GM21381 (cell line): ENCODE measurements around the gene CAPN10.

ENCODE experiments used
- ATAC-seq: cut with Tn5 transposase; IDR thresholded peaks from one replicate; pipeline ENCODE4 v1.9.1; 2021; ENCODE audit warnings: mild to moderate bottlenecking, moderate library complexity; ENCODE audit not compliant: unreplicated experiment

CAPN10 gene

GRCh38 chr2:240588669-240589068, 2.1 kb downstream of the CAPN10 start:
- ATAC-seq: no peak

DNA sequence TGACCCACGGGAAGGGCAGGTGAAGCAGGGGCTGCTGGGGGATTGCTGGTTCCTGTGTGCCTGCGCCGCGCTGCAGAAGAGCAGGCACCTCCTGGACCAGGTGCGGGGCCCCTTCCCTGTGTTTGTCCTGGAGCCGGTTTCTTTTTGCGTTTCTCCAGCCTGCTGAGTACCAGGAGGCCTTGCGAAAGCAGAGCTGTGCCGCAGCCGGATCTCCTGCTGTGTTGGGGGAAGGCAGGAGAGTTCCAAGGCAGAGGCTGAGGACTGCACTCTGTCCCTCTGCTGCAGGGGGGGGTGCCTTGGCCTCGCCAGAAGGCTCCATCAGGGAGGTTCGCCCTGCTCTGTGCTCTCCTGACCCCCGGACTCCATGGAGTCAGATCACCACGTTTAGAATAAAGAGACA, 2.8 kb downstream of the CAPN10 start:
- ATAC-seq: no peak

GRCh38 chr2:240589850-240590525, 3.5 kb downstream of the CAPN10 start:
- no peak for ATAC-seq

DNA sequence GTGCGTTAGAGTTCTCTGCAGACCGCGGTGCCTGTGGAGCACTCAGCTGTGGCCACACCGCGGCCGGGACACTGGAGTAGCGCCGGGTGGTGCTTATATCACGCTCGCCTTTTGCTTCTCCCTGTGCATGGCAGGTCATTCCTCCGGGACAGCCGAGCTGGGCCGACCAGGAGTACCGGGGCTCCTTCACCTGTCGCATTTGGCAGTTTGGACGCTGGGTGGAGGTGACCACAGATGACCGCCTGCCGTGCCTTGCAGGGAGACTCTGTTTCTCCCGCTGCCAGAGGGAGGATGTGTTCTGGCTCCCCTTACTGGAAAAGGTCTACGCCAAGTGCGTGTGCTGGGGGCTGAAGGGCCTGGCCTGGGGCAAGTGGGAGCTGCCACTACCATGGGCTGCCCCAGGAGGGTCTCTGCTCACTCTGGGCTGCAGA, 4.2 kb downstream of the CAPN10 start:
- no peak for ATAC-seq

GRCh38 chr2:240591226-240591625, 4.7 kb downstream of the CAPN10 start:
- ATAC-seq: no peak

- ATAC-seq: no peak
These were observed 5.2 kb downstream of the CAPN10 start for GRCh38 chr2:240591784-240592183.

GRCh38 chr2:240593026-240593702, 6.6 kb downstream of the CAPN10 start:
- no peak for ATAC-seq

DNA sequence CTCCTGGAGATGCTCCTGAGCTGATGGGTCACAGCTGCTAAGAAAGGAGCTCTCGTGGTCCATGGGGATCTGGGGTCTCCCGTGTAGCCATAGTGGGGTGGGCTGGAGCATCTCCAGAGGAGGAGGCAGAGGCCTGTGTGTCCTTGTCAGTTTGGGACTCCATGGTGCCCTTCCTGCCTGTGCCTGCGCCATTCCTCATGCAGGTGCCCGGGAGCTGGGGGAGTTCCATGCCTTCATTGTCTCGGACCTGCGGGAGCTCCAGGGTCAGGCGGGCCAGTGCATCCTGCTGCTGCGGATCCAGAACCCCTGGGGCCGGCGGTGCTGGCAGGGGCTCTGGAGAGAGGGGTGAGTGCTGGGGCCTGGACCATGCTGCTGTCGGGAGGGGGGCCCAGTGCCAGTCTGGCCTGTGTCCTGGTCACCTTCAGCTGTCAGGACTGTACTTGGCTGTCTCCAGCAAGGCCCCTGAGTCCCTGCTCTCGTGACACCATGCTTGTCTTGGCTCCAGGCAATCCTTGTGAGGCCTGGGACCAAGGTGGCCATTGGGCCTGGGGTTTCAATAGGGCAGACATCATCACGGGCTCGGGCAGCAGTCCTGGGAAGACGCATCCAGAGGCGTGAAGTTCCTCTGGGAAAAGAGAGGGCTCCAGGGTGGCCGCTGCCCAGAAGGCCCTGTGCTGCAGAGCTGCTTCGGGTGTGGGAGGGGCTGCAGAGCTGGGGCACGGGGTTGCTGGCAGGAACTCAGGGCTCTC, 7.3 kb downstream of the CAPN10 start:
- ATAC-seq: no peak

DNA sequence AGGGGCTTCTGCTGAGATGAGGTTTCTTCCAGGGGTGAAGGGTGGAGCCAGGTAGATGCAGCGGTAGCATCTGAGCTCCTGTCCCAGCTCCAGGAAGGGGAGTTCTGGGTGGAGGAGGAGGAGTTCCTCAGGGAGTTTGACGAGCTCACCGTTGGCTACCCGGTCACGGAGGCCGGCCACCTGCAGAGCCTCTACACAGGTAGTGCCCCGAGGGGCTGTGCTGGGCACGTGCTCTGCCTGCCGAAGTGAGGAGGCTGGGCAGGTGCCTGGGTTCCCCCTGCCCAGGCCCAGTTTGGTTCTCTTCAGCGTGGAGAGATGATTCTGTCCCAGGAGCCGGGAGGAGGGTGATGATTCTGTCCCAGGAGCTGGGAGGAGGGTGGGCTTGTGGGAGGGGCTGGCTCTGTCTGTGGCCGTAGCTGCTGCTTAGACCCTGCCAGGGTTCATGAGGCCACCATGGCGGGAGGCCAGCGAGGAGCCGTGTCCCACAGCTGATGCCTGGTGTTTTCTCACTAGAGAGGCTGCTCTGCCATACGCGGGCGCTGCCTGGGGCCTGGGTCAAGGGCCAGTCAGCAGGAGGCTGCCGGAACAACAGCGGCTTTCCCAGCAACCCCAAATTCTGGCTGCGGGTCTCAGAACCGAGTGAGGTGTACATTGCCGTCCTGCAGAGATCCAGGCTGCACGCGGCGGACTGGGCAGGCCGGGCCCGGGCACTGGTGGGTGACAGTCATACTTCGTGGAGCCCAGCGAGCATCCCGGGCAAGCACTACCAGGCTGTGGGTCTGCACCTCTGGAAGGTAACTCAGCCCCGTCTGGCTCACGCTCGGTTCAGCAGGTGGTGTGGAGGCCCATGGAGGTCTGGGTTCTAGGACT, 8.2 kb downstream of the CAPN10 start:
- ATAC-seq: no peak

GRCh38 chr2:240595381-240596079, 9.0 kb downstream of the CAPN10 start:
- ATAC-seq: no peak

DNA sequence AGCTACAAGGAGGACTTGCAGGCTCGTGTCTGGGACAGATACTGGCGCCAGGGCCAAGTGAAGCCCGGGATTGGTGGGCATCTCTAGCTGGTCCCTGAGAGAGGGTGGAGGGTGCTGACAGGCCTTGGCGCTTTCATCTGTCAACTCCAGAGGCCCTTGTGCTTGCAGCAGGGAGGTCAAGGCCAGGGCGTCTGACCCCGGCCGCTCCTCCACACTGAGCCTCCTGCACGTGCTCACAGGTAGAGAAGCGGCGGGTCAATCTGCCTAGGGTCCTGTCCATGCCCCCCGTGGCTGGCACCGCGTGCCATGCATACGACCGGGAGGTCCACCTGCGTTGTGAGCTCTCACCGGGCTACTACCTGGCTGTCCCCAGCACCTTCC, 9.5 kb downstream of the CAPN10 start:
- ATAC-seq: no peak

DNA sequence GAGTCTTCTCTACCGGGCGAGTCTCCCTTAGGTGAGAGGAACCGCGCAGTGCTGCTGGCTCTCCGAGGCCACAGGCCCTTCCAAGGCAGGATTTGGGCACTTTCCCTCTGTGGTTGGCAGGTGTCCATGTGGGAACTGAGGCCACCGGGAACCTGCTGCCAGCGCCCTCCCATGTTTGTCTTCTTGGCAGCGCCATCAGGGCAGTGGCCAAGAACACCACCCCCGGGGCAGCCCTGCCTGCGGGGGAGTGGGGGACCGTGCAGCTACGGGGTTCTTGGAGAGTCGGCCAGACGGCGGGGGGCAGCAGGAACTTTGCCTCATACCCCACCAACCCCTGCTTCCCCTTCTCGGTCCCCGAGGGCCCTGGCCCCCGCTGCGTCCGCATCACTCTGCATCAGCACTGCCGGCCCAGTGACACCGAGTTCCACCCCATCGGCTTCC, 10.0 kb downstream of the CAPN10 start:
- ATAC-seq: no peak

- ATAC-seq: no peak
These were observed 10.5 kb downstream of the CAPN10 start for GRCh38 chr2:240597054-240597418.

- ATAC-seq: no peak
These were observed 11.1 kb downstream of the CAPN10 start for GRCh38 chr2:240597419-240598181.

DNA sequence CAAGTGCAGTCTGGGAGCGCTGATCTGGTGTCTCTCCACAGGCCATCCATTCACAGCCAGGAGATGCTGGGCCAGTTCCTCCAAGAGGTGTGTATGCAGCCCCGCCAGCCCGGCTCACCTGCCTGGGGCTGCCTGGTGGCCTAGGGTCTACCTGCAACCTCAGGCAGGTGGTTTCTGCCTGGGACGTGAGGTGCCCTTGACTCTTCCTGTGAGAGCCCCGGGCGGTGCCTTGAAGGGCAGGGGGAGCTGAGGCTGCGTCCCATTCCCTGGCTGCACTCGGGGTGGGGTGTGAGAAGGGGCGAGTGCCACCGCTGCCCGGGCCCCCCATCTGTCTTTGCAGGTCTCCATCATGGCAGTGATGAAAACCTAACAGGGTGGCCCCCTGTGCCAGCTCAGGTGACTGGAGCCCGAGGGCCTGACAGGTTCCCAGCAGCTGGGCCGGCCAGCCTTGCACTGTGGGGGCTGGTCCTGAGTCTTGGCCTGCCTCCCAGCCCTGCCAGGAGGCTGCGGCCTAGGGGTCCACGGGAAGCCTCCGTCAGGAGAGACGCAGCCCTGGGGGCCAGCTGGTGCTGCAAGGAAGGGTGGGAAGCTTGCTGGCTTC, 11.9 kb downstream of the CAPN10 start:
- no peak for ATAC-seq

- no peak for ATAC-seq
These were observed 12.6 kb downstream of the CAPN10 start for GRCh38 chr2:240599141-240599583.

- no peak for ATAC-seq
These were observed 14.0 kb downstream of the CAPN10 start for GRCh38 chr2:240600451-240600961.

DNA sequence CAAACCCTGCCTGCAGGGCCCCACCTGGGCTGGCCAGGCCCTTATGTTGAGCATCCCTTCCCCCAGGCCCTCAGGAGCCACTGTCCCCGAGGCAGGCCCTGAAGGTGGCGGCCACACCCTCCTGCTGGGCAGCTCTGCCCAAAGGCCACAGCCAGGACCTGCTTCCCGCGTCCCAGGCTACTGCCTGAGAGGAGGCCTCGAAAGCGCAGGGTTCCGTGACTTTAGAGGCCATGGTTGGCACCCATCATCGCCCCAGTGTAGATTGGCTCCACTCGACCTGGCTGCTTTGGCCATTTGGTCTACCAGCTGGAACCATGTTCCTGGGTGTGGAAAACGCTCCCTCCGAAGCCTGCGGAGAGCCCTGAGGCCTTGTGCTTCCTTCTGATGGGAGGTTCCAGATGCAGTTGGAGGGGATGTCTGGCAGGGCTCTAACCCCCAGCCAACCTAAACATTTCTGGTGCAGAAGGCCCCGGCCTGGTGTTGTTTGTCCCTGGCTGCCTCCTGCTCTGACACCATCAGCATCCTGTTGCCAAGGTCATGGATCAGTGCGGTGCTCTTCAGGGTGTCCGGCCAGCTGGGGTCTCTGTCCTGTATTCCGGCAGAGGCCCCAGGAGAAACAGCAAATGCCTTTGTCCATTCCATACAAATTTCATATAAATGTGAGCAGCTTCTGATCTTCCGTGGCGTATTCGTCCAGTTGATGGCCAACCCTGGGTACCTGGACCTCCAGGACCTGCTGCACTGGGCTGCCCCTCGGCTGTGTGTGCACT, 14.7 kb downstream of the CAPN10 start:
- no peak for ATAC-seq
